ENCODE results near the gene FREM2. TPM values are rescaled to one million over a fixed set of nuclear protein-coding genes. Genes with fewer than 3 reads are reported as not detected.
A peak's percentile ranks its signal among the peaks of the same experiment; 100 is the strongest.

The FREM2 gene
- total RNA-seq, 1 donor from 2014 or later: 0.03 TPM

- ATAC-seq (ENCODE audit: poor library complexity) (no peak), DNase-seq (no peak)
- intact Hi-C loops (cut with DNase I): no loop called here
These were observed 49.0 kb downstream of the FREM2 start for GRCh38 chr13:38735665-38736440.

GRCh38 chr13:38743466-38743865, 56.6 kb downstream of the FREM2 start:
- intact Hi-C loops (cut with DNase I): no loop called here
- DNase-seq: no peak
- ATAC-seq (ENCODE audit: poor library complexity): no peak

- intact Hi-C loops (cut with DNase I): no loop called here
- ATAC-seq (ENCODE audit: poor library complexity): no peak
- DNase-seq: no peak
These were observed 65.8 kb downstream of the FREM2 start for GRCh38 chr13:38752686-38753085.

GRCh38 chr13:38753878-38754277, 67.0 kb downstream of the FREM2 start:
- intact Hi-C loops (cut with DNase I): no loop called here
- ATAC-seq (ENCODE audit: poor library complexity): no peak
- no peak for DNase-seq

- DNase-seq (no peak), ATAC-seq (ENCODE audit: poor library complexity) (no peak)
- intact Hi-C loops (cut with DNase I): no loop called here
These were observed 68.9 kb downstream of the FREM2 start for GRCh38 chr13:38755793-38756192.

GRCh38 chr13:38758277-38758676, 71.4 kb downstream of the FREM2 start:
- ATAC-seq (ENCODE audit: poor library complexity) (no peak), DNase-seq (no peak)
- intact Hi-C loops (cut with DNase I): no loop called here

- DNase-seq: no peak
- ATAC-seq (ENCODE audit: poor library complexity): no peak
- intact Hi-C loops (cut with DNase I): no loop called here
These were observed 72.5 kb downstream of the FREM2 start for GRCh38 chr13:38759390-38759789.

GRCh38 chr13:38763446-38764381, 76.8 kb downstream of the FREM2 start:
- ATAC-seq (ENCODE audit: poor library complexity): no peak
- intact Hi-C loops (cut with DNase I): loop anchor here (5.0 kb wide), 1 partner anchor 76 kb away; the partner anchor contains the start of gene FREM2
- no peak for DNase-seq

GRCh38 chr13:38766799-38767198, 79.9 kb downstream of the FREM2 start:
- ATAC-seq (ENCODE audit: poor library complexity) (no peak), DNase-seq (no peak)
- intact Hi-C loops (cut with DNase I): no loop called here

- DNase-seq: no peak
- intact Hi-C loops (cut with DNase I): no loop called here
These were observed 80.8 kb downstream of the FREM2 start for GRCh38 chr13:38767506-38768265.

GRCh38 chr13:38769526-38769925, 82.6 kb downstream of the FREM2 start:
- intact Hi-C loops (cut with DNase I): no loop called here
- ATAC-seq (ENCODE audit: poor library complexity) (no peak), DNase-seq (no peak)

More at GRCh38 chr13:38767506-38768265, 80.8 kb downstream of the FREM2 start:
- peak; percentile 95 for ATAC-seq (ENCODE audit: poor library complexity)

GRCh38 chr13:38775085-38775484, 88.2 kb downstream of the FREM2 start:
- DNase-seq (no peak), ATAC-seq (ENCODE audit: poor library complexity) (no peak)
- intact Hi-C loops (cut with DNase I): no loop called here

- intact Hi-C loops (cut with DNase I): no loop called here
- no peak for DNase-seq
- no peak for ATAC-seq (ENCODE audit: poor library complexity)
These were observed 90.7 kb downstream of the FREM2 start for GRCh38 chr13:38777347-38778119.

GRCh38 chr13:38781539-38781938, 94.7 kb downstream of the FREM2 start:
- ATAC-seq (ENCODE audit: poor library complexity): no peak
- DNase-seq: no peak
- intact Hi-C loops (cut with DNase I): no loop called here

- ATAC-seq (ENCODE audit: poor library complexity) (no peak), DNase-seq (no peak)
- intact Hi-C loops (cut with DNase I): no loop called here
These were observed 97.4 kb downstream of the FREM2 start for GRCh38 chr13:38784036-38784880.

- DNase-seq (no peak), ATAC-seq (ENCODE audit: poor library complexity) (no peak)
- intact Hi-C loops (cut with DNase I): no loop called here
These were observed 98.2 kb downstream of the FREM2 start for GRCh38 chr13:38785042-38785441.

- no peak for DNase-seq
- intact Hi-C loops (cut with DNase I): no loop called here
- no peak for ATAC-seq (ENCODE audit: poor library complexity)
These were observed 98.6 kb downstream of the FREM2 start for GRCh38 chr13:38785490-38785889.

Data from Right ventricle myocardium superior (tissue), 1 donor.